ENCODE results near the gene RABAC1.

DNA sequence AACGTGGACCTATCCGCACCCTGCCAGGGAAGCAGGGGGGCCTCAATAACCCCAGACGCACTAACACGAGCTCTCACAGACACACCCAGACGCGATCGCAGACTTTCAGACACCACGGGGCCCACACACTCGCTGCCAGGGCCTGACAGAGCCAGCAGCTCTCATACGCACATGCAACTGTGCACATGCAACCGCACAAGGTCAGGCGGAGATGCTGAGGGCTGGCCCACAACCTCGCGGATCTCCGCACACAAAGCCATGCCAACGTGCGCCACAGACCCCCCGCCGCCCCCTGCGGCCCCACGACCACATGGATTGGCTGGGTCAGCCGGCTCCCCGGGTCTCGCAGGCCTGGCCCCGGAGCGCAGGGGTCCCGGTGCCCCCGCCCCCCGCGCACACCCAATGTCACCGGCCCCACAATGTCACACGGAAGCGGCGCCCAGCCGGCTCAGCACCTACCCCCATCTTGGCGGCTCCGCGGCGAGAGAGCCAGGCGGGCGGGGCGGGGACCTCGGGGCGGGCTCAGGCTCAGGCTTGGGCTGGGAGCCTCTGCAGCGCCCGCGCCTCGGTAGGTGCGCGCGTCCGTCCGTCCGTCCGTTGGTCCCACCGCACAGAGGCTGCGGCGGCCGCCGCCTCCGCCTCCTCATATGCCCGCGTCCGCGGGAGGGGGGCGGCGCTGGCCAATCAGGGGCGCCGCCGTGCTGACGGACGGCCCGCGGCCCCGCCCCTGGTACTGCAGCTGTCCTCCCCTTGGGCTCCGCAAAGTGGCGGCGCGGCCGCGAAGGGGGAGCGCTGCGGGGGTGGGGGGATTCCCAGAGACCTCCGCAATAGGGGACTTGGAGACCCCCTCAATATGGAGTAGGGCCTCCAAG lies 34.7 kb upstream of the RABAC1 start, which contains the start of gene ATP1A3:
- no peak for TF ChIP-seq GABPA (IDR thresholded peaks at IDR 0.05; ENCODE audit: low read depth)
- TF ChIP-seq, protein P1, sequence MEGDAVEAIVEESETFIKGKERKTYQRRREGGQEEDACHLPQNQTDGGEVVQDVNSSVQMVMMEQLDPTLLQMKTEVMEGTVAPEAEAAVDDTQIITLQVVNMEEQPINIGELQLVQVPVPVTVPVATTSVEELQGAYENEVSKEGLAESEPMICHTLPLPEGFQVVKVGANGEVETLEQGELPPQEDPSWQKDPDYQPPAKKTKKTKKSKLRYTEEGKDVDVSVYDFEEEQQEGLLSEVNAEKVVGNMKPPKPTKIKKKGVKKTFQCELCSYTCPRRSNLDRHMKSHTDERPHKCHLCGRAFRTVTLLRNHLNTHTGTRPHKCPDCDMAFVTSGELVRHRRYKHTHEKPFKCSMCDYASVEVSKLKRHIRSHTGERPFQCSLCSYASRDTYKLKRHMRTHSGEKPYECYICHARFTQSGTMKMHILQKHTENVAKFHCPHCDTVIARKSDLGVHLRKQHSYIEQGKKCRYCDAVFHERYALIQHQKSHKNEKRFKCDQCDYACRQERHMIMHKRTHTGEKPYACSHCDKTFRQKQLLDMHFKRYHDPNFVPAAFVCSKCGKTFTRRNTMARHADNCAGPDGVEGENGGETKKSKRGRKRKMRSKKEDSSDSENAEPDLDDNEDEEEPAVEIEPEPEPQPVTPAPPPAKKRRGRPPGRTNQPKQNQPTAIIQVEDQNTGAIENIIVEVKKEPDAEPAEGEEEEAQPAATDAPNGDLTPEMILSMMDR (IDR thresholded peaks at IDR 0.05; ENCODE audit: insufficient read depth, low read length): no peak

All from HL-60 (cell line).